HEK293 (cell line): Measurements from ENCODE around the gene BMERB1.

Experiments
- ATF2 ChIP-seq: fragments of 450-650 bp; formaldehyde crosslinking; IDR thresholded peaks from 2 replicates; pipeline ENCODE4 v1.5.1; 2016; ENCODE audit warnings: missing biosample characterization, missing genetic modification characterization, low read depth
- CTCF ChIP-seq: fragments of 450-650 bp; formaldehyde crosslinking; IDR thresholded peaks from 2 replicates; pipeline ENCODE4 v1.5.1; 2016; ENCODE audit warnings: missing biosample characterization, missing genetic modification characterization
- MYNN ChIP-seq: fragments of 450-650 bp; formaldehyde crosslinking; IDR thresholded peaks from 2 replicates; pipeline ENCODE4 v1.5.1; 2016; ENCODE audit warnings: missing biosample characterization, missing genetic modification characterization, borderline replicate concordance
- REST ChIP-seq: fragments of 450-650 bp; formaldehyde crosslinking; IDR thresholded peaks from 2 replicates; pipeline ENCODE4 v1.5.1; 2016; ENCODE audit warnings: missing biosample characterization, missing genetic modification characterization
- TCF7L2 ChIP-seq: IDR thresholded peaks from 2 replicates; pipeline ENCODE4 v1.6.1; 2011; ENCODE audit warnings: low read depth, mild to moderate bottlenecking, inconsistent platforms, low read length, moderate library complexity, borderline replicate concordance
- YY1 ChIP-seq: fragments of 450-650 bp; formaldehyde crosslinking; IDR thresholded peaks from 2 replicates; pipeline ENCODE4 v1.5.1; 2018; ENCODE audit warnings: missing biosample characterization, missing genetic modification characterization
- ZBTB11 ChIP-seq: fragments of 450-650 bp; formaldehyde crosslinking; conservative IDR thresholded peaks from 2 replicates; pipeline ENCODE4 v1.5.1; 2016; ENCODE audit warnings: low read depth, missing biosample characterization, missing genetic modification characterization
- ZBTB48 ChIP-seq: fragments of 450-650 bp; formaldehyde crosslinking; IDR thresholded peaks from 2 replicates; pipeline ENCODE4 v1.5.1; 2016; ENCODE audit warnings: missing biosample characterization, missing genetic modification characterization
- ZNF221 ChIP-seq: fragments of 450-650 bp; formaldehyde crosslinking; IDR thresholded peaks from 2 replicates; pipeline ENCODE4 v1.5.1; 2017; ENCODE audit warnings: missing biosample characterization, missing genetic modification characterization, borderline replicate concordance
- ZNF274 ChIP-seq, 2 experiments: fragments of 200-500 bp in 1 of 2; fragments of 450-650 bp in 1 of 2; sonication (Bioruptor generic) in 1 of 2; formaldehyde crosslinking in 1 of 2; IDR thresholded peaks; 2 replicates each; pipeline versions ENCODE4 v1.5.1 to v1.6.1; 2014 to 2016; ENCODE audit warnings: borderline replicate concordance in 1 of 2, inconsistent platforms in 1 of 2, low read length in 1 of 2, missing biosample characterization in 1 of 2, missing genetic modification characterization in 1 of 2
- ZNF501 ChIP-seq: fragments of 450-650 bp; formaldehyde crosslinking; IDR thresholded peaks from 2 replicates; pipeline ENCODE4 v1.5.1; 2016; ENCODE audit warnings: missing biosample characterization, missing genetic modification characterization
- ZNF513 ChIP-seq: fragments of 450-650 bp; IDR thresholded peaks from 2 replicates; pipeline ENCODE4 v1.5.1; 2018; ENCODE audit warnings: missing biosample characterization, missing genetic modification characterization
- ZNF596 ChIP-seq: fragments of 450-650 bp; IDR thresholded peaks from 2 replicates; pipeline ENCODE4 v1.5.0; 2018; ENCODE audit warnings: missing biosample characterization, mild to moderate bottlenecking, missing genetic modification characterization, moderate library complexity
- ZXDB ChIP-seq: fragments of 450-650 bp; formaldehyde crosslinking; IDR thresholded peaks from 2 replicates; pipeline ENCODE4 v1.5.1; 2016; ENCODE audit warnings: missing biosample characterization, missing genetic modification characterization

- TF ChIP-seq ZNF501: no peak
- TF ChIP-seq ZNF274 (IDR thresholded peaks at IDR 0.05; ENCODE audit: low read length): no peak
- no peak for TF ChIP-seq ZNF274 (tag by site-specific recombination; IDR thresholded peaks at IDR 0.05; ENCODE audit: borderline replicate concordance)
- no peak for TF ChIP-seq ATF2 (tag by site-specific recombination)
- no peak for TF ChIP-seq REST (tag by site-specific recombination)
- TF ChIP-seq CTCF (tag by site-specific recombination): no peak
- TF ChIP-seq ZNF513 (tag by site-specific recombination): no peak
- TF ChIP-seq ZXDB (tag by site-specific recombination): no peak
- no peak for TF ChIP-seq YY1 (tag by site-specific recombination)
- no peak for TF ChIP-seq ZNF596 (tag by site-specific recombination)
- no peak for TF ChIP-seq TCF7L2
- TF ChIP-seq MYNN (tag by site-specific recombination): no peak
- no peak for TF ChIP-seq ZNF221 (tag by site-specific recombination)
- TF ChIP-seq ZBTB48 (tag by site-specific recombination): no peak
- no peak for TF ChIP-seq ZBTB11 (tag by site-specific recombination)
Measured at GRCh38 chr16:15530085-15530484, 95.7 kb downstream of the BMERB1 start.
